Gastrocnemius medialis (tissue), 4 donors: ENCODE measurements around the gene B4GALT7.

ENCODE experiments used
- CTCF ChIP-seq, 5 experiments: fragments of 450-650 bp in 3 of 5; fragments of 200-600 bp in 2 of 5; sonication (generic) in 2 of 5; IDR thresholded peaks in 4 of 5; conservative IDR thresholded peaks in 1 of 5; 1 replicate in 4 of 5; 2 replicates in 1 of 5; pipeline ENCODE4 v1.5.1; 2016 to 2019; ENCODE audit warnings: antibody characterized with exemption in 5 of 5, mild to moderate bottlenecking in 3 of 5, moderate library complexity in 3 of 5
- POLR2A ChIP-seq, 2 donors: fragments of 450-650 bp; IDR thresholded peaks; one replicate each; pipeline ENCODE4 v1.6.1; 2017; ENCODE audit warnings: antibody characterized with exemption in 2 of 2, mild to moderate bottlenecking in 2 of 2, moderate library complexity in 2 of 2

DNA sequence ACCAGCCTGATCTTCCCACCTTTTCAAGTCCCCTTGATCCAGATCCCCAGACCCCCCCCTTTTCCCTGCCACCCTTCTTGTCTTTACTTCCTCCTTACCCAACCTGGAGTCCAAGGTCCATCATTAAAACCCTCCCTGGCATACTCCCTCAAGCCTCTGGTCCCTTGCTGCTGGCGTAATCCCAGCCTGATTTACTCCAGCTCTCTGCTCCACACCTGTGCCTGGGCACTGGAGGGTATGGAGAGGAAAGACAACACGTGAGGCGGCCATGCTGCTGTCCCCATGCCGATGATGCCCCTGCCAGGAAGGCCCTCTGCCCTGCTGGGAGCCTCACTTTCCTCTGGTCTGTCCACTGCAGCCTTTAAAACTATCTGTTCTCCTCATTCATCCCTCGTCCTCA, 5.1 kb downstream of the B4GALT7 start:
- TF ChIP-seq CTCF (IDR thresholded peaks at IDR 0.05 in 4 of 5, conservative IDR thresholded peaks at IDR 0.05 in 1 of 5), result no peak
- TF ChIP-seq POLR2A (IDR thresholded peaks at IDR 0.05), result no peak
